ENCODE results near the gene NEGR1.

The NEGR1 gene

DNA sequence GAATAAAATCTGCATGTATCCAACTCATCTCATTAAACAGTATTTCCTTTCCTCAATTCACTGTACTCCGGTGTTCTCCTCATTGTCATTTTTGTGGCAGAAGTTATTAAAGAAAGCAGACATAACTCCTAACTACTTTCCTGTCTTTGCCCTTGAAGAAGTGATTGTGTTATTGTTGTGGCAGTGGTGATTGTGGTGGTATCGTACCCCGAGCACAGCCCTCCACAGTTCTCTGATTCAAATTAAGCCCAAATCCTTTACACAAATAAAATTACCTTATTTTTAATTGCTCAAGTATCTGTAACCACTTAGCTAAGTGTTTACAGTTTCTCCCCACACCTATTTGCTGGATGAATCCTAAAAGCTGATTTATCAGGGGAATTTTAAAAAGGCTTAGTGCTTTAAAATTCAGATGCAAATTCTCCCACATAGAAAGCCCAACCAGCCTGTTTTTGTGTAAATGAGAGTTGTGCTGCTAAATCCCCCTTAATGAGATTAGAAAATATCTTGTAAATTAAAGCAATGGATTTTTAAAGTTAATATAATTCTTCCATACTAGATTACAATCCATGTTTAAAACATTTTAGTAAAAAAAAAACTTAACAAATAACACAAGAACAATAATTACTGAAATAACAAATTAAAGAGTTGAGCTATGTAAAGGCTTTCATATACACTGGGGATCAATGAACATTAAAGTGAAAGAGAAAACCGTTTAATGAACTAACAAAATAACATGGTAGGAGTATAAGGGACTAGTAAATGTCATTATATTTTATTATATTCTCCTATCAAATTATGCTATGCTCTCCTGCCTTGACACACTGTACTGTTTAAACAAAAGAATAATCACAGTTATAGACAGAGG is 259.0 kb downstream of the NEGR1 start:
- DNase-seq (ENCODE audit: low read depth): no peak

DNA sequence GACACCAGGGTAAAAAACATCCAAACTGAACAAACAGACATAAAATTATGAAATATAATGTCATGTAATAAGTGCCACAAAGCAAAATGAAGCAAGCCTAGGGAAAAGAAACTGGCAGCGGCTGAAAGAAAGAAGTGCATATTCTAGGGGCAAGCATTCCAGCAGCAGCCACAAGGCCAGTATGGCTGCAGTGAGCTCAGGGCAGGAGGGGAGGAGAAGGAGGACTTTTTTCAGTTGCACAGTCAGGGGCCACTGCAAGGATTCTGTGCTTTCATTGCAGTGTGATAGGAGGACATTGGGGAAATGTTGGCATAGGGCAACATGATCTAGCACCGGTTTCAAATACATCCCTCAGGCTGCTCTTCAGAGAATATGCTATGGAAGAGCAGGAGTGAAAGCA is 263.8 kb downstream of the NEGR1 start:
- no peak for DNase-seq (ENCODE audit: low read depth)

GRCh38 chr1:72015006-72015405 is 267.3 kb downstream of the NEGR1 start:
- no peak for DNase-seq (ENCODE audit: low read depth)

- DNase-seq (ENCODE audit: low read depth): no peak
Observed at GRCh38 chr1:72013161-72013560, 269.2 kb downstream of the NEGR1 start.

GRCh38 chr1:72011721-72012120 is 270.6 kb downstream of the NEGR1 start:
- no peak for DNase-seq (ENCODE audit: low read depth)

- no peak for DNase-seq (ENCODE audit: low read depth)
Observed at GRCh38 chr1:72010094-72010431, 272.3 kb downstream of the NEGR1 start.

DNA sequence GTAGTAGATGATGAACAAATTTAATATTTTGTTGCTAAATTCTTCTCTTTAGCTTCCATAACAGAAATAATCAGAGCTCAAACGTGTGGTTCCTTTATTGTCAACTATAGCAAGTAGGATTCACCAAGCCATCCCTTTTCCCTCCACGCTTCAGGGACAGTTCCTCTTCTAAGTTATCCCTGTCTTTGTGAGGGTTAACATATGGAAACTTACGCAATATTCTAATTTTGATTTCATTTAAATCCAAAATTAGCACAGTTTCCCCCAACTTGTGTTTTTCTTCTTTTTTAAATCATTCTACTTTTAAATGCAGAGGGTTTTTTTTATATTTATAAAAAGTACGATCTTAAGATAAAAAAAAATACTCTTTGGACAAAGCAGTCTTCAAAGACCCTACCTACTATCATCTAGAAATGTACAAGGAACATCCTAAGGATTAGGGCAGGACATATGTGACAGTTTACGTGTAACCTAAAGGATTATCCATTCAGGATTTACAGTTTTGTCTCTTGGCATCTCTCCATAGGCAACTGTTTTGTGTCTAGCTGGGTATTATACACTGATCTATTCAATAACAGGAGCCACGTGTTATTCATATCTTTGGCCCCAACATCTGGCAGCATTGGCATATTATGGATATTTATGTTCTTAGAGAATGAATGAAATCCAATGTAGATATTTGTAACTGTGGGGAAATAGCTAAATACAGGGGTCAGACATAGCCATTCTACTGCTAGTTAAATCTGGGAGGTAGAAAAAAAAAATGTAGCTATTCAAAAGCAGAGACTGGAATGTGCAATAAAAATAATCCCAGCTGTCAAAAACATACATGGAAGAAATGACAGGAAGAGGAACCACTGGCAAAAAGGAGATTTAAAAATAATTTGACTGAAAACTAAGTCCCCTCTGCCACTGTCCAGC is 272.9 kb downstream of the NEGR1 start:
- DNase-seq (ENCODE audit: low read depth): no peak

GRCh38 chr1:72007312-72007711 is 275.0 kb downstream of the NEGR1 start:
- DNase-seq (ENCODE audit: low read depth): no peak

GRCh38 chr1:72006092-72006491 is 276.2 kb downstream of the NEGR1 start:
- peak; percentile 10 for DNase-seq (ENCODE audit: low read depth)

- DNase-seq (ENCODE audit: low read depth): no peak
Observed at GRCh38 chr1:72003092-72003491, 279.2 kb downstream of the NEGR1 start.

DNA sequence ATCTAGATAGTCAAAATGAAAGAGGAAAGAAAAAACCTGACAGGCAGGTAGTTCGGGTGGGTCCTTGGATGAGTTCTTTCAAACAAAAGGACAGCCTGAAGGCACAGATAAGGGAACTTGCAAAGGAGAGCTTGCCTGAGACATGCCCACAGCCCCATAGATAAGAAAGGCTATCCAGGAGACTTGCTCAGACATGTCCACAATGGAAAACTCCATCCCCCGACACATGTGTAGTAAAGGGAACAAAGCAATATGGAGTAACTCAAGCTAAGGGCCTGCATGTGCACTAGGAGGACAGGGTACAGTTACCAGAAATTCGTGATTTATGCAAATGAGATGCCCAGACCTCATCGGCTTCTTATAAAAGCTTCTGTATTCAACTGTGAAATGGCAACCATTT is 281.5 kb downstream of the NEGR1 start:
- DNase-seq (ENCODE audit: low read depth): peak; percentile 11

DNA sequence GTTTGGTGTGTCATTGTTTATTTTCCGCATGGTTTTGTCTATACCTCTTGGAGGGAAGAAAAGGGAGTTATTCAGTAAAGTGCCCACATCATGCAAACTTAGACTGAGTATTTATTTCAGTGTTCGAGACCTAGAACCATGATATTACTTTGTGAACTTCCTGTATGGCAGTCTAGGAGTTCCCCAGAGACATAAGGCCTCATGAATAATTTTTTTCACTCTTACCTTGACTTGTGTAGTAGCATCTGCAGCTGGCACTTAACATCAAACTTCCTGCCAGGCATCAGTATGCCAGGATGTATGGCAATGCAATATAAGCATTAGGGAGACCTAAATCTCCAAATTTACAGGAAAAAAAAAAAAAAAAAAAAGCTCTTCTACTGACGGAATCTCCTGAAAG is 287.7 kb downstream of the NEGR1 start:
- no peak for DNase-seq (ENCODE audit: low read depth)

DNA sequence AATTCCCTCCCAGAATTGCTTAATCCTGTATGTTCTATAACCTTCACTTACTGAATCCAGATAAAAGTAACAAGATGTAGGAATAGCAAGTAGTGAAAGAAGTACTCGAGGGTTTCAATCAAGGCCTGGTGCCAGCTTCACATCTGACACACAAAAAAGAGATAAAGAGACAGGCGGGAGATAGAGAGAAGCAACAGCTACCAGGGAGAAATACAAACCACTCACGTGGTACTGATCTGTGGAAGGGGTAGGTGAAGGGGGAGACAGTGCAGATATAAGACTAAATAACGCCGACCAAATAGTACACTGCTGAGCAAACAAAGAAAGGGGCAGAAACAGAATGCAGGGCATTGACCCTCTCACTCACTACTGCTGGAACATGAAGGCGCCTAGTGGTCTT is 295.2 kb downstream of the NEGR1 start:
- no peak for DNase-seq (ENCODE audit: low read depth)

- DNase-seq (ENCODE audit: low read depth): no peak
Observed at GRCh38 chr1:71986160-71986559, 296.2 kb downstream of the NEGR1 start.

DNA sequence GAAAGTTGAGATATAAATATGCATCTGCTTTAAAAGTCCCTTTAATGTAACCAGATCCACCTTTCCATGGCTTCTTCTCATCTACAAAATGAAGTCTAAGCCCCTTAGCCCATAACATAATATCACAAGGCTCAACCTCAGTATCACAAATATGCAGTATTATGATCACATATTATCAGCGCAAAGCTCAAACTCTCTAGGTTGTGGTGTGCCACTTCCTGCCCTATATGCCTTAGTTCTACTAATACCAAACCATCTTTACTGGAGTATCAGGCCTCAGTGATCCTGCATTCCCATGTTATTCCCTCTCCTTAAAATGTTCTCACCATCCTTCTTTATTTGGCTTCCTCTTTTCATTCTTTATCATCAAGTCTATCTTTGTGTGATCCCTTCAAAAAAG is 301.8 kb downstream of the NEGR1 start:
- no peak for DNase-seq (ENCODE audit: low read depth)

GRCh38 chr1:71979882-71980281 is 302.5 kb downstream of the NEGR1 start:
- DNase-seq (ENCODE audit: low read depth): no peak

- DNase-seq (ENCODE audit: low read depth): no peak
Observed at GRCh38 chr1:71967670-71968069, 314.7 kb downstream of the NEGR1 start.

DNA sequence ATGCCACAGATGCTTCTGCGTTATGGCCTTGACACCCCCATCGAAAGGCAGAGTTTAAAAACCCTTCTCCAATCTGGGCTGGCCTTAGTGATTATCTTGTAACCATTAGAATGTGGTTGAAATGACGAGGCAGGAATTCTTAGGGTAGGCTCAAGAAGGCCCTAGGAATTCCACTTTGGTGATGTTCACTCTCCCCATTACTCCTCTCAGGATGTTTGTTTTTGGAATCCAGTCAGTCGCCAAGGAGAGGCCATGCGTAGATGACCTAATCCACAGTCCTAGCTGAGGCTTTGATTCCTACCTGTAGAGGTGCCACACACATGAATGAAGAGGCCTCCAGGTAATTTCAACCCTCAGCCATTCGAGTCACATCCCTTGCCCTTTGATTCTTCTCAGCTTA is 318.2 kb downstream of the NEGR1 start:
- no peak for DNase-seq (ENCODE audit: low read depth)

GRCh38 chr1:71956613-71957285 is 325.6 kb downstream of the NEGR1 start:
- DNase-seq (ENCODE audit: low read depth): no peak

- DNase-seq (ENCODE audit: low read depth): no peak
Observed at GRCh38 chr1:71950579-71950978, 331.8 kb downstream of the NEGR1 start.

GRCh38 chr1:71949681-71950080 is 332.7 kb downstream of the NEGR1 start:
- no peak for DNase-seq (ENCODE audit: low read depth)

DNA sequence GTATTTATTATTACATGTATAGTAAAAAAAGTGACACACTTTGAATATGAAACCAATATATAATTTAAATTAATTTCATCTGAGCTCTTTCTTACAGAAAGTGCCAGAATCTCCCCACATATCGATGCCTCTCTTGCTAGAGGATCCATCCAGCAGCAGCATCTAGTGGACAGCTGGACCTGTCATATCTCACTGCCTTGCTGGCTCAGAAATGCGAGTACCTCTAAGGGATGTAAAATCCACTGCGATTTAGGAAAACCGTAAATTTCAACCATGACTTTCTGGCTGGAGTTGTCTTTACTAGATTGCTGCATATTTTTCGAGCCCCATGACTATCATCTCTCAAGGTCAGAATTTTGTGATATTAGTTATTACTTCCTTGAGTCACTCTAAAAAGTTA is 333.8 kb downstream of the NEGR1 start:
- DNase-seq (ENCODE audit: low read depth): no peak

GRCh38 chr1:71944006-71944405 is 338.3 kb downstream of the NEGR1 start:
- no peak for DNase-seq (ENCODE audit: low read depth)

Measured in non-pigmented ciliary epithelial cell (primary cell).